ENCODE measurements around the gene FUCA1. TPM values are rescaled to one million over a fixed set of nuclear protein-coding genes. Genes with fewer than 3 reads are reported as not detected.
A peak's percentile ranks its signal among the peaks of the same experiment; 100 is the strongest.

Gene FUCA1
- total and polyA plus RNA-seq, 10 of the 15 experiments (the other 5 are each of a cell fraction or from before 2014, with no cell fraction given) = 33.3 to 117 (median 52.6) TPM

DNA sequence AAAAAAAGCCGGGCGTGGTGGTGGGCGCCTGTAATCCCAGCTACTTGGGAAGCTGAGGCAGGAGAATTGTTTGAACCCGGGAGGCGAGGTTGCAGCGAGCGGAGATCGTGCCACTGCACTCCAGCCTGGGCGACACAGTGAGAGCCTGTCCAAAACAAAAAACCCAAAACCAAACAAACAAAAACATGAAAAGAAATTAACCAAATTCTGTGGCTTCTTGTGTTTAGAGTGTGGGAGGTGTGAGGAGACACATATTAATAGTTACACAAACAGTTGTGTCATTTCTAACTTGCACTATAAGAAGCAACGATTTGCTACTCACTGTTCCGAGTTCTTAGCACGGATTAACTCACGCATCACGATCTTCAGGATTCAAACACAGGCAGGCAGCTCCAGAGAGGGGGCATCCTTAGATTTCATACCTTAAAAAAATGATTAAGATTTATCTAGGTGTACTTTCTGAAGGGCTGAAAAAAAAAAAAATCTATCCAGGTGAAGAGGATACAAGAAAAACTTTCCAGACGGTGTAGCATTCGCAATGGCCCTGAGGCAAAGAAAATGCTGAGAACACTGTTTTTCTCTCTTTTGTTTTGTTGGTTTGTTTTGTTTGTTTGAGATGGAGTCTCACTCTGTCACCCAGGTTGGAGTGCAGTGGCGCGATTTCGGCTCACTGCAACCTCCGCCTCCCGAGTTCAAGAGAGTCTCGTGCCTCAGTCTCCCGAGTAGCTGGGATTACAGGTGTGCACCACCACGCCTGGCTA is 42.1 kb downstream of the FUCA1 start:
- peaks cover 10% of the 10 kb centered on the region for H3K79me2 ChIP-seq (ENCODE audit: control insufficient read depth, insufficient read depth, low read length)
- RAD21 ChIA-PET (ENCODE audit: unreplicated experiment) = interaction anchor here (0.7 to 2.4 kb wide), 9 partner anchors 16 to 90 kb away, joined by 3 to 16 read pairs (median 5); partner anchors contain the start of gene CNR2
- POLR2A ChIA-PET = interaction anchor here (0.6 to 3.5 kb wide), 12 partner anchors 12 to 365 kb away, joined by 3 to 22 read pairs (median 5); partner anchors contain the start of genes GALE and PITHD1
- H2AFZ ChIP-seq (ENCODE audit: control insufficient read depth, low read depth, low read length) = peak overlapping the region; percentile 75
- peak overlapping the region; percentile 84 for H3K4me2 ChIP-seq (ENCODE audit: control insufficient read depth, insufficient read depth)
- CTCF ChIA-PET = interaction anchor here (0.6 to 8.3 kb wide), 10 partner anchors 9 to 90 kb away, joined by 3 to 74 read pairs (median 3); partner anchors contain the start of gene CNR2
- WGBS (ENCODE audit: insufficient coverage, insufficient replicate concordance, low lambda C conversion rate, missing lambda C conversion rate) = 34% methylated on average over 21 of the region's 24 CpGs
- no peaks in the 10 kb centered on the region for H3K9me3 ChIP-seq (replicated peaks; ENCODE audit: control insufficient read depth, insufficient read depth, low read length)
- H3K36me3 ChIP-seq (ENCODE audit: control insufficient read depth in 2 of 2, insufficient read depth in 2 of 2, low read length in 1 of 2) = no peaks in the 10 kb centered on the region
- H3K27ac ChIP-seq (ENCODE audit: control insufficient read depth, insufficient read depth) = peak overlapping the region; percentile 82
- no peaks in the 10 kb centered on the region for H3K27me3 ChIP-seq (replicated peaks in 1 of 2; ENCODE audit: control insufficient read depth in 2 of 2, insufficient read depth in 2 of 2, low read length in 1 of 2)
- BruUV-seq (replicated peaks) = no TSS peak
- SMC1A ChIA-PET (ENCODE audit: uncharacterized antibody, unreplicated experiment) = interaction anchor here (0.7 to 2.0 kb wide), 11 partner anchors 8 to 150 kb away, joined by 3 to 7 read pairs (median 4); partner anchors contain the start of gene CNR2
- DNase-seq (ENCODE audit: low read depth, low spot score) (peak; percentile 49), FAIRE-seq (peak; percentile 68), ATAC-seq (peak; percentile 85)
- H4K20me1 ChIP-seq (ENCODE audit: control insufficient read depth, insufficient read depth) = no peaks in the 10 kb centered on the region
- H3K4me1 ChIP-seq (ENCODE audit: control insufficient read depth, insufficient read depth, low read length) = no peaks in the 10 kb centered on the region
- peak overlapping the region; percentile 83 for H3K4me3 ChIP-seq
- in situ Hi-C loops (cut with MboI) (no loop called here), intact Hi-C loops (cut with micrococcal nuclease; ENCODE audit: unreplicated experiment) (loop anchor here (1.0 kb wide), 2 partner anchors 39 to 42 kb away; partner anchors contain the start of gene FUCA1)
- H3K9ac ChIP-seq (ENCODE audit: control insufficient read depth, insufficient read depth, low read length) = peak overlapping the region; percentile 94
- TF ChIP-seq NRF1 (conservative IDR thresholded peaks at IDR 0.05; ENCODE audit: low read depth, low read length) (no peak), CBX5 (IDR thresholded peaks at IDR 0.05; ENCODE audit: low read depth) (no peak), SREBF2 (IDR thresholded peaks at IDR 0.05; ENCODE audit: low read length) (no peak), WRNIP1 (IDR thresholded peaks at IDR 0.05; ENCODE audit: borderline replicate concordance, low read depth, low read length) (no peak), RAD21 (IDR thresholded peaks at IDR 0.05; ENCODE audit: insufficient read depth, low read depth, low read length) (no peak), GABPA (IDR thresholded peaks at IDR 0.05; ENCODE audit: low read depth) (no peak), RB1 (IDR thresholded peaks at IDR 0.05; ENCODE audit: borderline replicate concordance) (no peak), MTA2 (IDR thresholded peaks at IDR 0.05; ENCODE audit: low read depth) (peak; percentile 54; the same call in 1 of the 2 replicates), FOXM1 (IDR thresholded peaks at IDR 0.05; ENCODE audit: low read depth, low read length) (peak; percentile 57; the same call in 1 of the 2 replicates), MYB (IDR thresholded peaks at IDR 0.05; ENCODE audit: borderline replicate concordance, low read depth, low read length) (no peak), E4F1 (IDR thresholded peaks at IDR 0.05; ENCODE audit: borderline replicate concordance, partially characterized antibody) (no peak)
- TF ChIP-seq, protein P1, sequence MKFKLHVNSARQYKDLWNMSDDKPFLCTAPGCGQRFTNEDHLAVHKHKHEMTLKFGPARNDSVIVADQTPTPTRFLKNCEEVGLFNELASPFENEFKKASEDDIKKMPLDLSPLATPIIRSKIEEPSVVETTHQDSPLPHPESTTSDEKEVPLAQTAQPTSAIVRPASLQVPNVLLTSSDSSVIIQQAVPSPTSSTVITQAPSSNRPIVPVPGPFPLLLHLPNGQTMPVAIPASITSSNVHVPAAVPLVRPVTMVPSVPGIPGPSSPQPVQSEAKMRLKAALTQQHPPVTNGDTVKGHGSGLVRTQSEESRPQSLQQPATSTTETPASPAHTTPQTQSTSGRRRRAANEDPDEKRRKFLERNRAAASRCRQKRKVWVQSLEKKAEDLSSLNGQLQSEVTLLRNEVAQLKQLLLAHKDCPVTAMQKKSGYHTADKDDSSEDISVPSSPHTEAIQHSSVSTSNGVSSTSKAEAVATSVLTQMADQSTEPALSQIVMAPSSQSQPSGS (IDR thresholded peaks at IDR 0.05; ENCODE audit: low read length) = peak; percentile 85
- TF ChIP-seq, protein P2, sequence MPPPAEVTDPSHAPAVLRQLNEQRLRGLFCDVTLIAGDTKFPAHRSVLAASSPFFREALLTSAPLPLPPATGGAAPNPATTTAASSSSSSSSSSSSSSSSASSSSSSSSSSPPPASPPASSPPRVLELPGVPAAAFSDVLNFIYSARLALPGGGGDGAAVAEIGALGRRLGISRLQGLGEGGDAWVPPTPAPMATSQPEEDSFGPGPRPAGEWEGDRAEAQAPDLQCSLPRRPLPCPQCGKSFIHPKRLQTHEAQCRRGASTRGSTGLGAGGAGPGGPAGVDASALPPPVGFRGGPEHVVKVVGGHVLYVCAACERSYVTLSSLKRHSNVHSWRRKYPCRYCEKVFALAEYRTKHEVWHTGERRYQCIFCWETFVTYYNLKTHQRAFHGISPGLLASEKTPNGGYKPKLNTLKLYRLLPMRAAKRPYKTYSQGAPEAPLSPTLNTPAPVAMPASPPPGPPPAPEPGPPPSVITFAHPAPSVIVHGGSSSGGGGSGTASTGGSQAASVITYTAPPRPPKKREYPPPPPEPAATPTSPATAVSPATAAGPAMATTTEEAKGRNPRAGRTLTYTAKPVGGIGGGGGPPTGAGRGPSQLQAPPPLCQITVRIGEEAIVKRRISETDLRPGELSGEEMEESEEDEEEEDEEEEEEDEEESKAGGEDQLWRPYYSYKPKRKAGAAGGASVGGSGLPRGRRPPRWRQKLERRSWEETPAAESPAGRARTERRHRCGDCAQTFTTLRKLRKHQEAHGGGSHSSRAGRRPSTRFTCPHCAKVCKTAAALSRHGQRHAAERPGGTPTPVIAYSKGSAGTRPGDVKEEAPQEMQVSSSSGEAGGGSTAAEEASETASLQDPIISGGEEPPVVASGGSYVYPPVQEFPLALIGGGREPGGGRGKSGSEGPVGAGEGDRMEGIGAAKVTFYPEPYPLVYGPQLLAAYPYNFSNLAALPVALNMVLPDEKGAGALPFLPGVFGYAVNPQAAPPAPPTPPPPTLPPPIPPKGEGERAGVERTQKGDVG (CRISPR knock-in tag; IDR thresholded peaks at IDR 0.05) = no peak
